Keratinocyte (primary cell): ENCODE measurements around the gene KIAA1210. TPM values are rescaled to one million over a fixed set of nuclear protein-coding genes. Genes with fewer than 3 reads are reported as not detected.

Experiments
- DNase-seq: peaks from one replicate; pipeline ENCODE4 v3.0.0-alpha.2; 2011; ENCODE audit warnings: low read depth, missing footprints, low spot score
- FAIRE-seq: peaks from 2 replicates; lab custom pipeline; 2011; peaks lifted over from hg19 to GRCh38; lab: Jason Lieb, UNC
- H2AFZ ChIP-seq: 2 replicates; pipeline ENCODE4 v1.6.0; 2012; ENCODE audit warnings: low read length, control low read depth, inconsistent platforms; ENCODE audit not compliant: control insufficient read depth
- H3K27ac ChIP-seq: 2 replicates; pipeline ENCODE4 v1.5.1; 2011; ENCODE audit warnings: low read length; ENCODE audit not compliant: control insufficient read depth, insufficient read depth
- H3K27me3 ChIP-seq: 3 replicates; pipeline ENCODE4 v1.6.0; 2011; ENCODE audit warnings: low read length; ENCODE audit not compliant: control insufficient read depth, insufficient read depth; ENCODE audit errors: extremely low read depth
- H3K36me3 ChIP-seq, 2 experiments: 2 replicates in 1 of 2; 3 replicates in 1 of 2; pipeline ENCODE4 v1.5.1; 2011; ENCODE audit warnings: low read length in 2 of 2, mild to moderate bottlenecking in 1 of 2; ENCODE audit not compliant: control insufficient read depth in 2 of 2, insufficient read depth in 2 of 2; ENCODE audit errors: extremely low read depth in 1 of 2
- H3K4me1 ChIP-seq: 3 replicates; pipeline ENCODE4 v1.5.1; 2011; ENCODE audit warnings: low read length; ENCODE audit not compliant: control insufficient read depth, insufficient read depth; ENCODE audit errors: extremely low read depth
- H3K4me2 ChIP-seq: 3 replicates; pipeline ENCODE4 v1.6.0; 2011; ENCODE audit warnings: low read depth, low read length; ENCODE audit not compliant: control insufficient read depth, insufficient read depth; ENCODE audit errors: extremely low read depth
- H3K4me3 ChIP-seq, 3 experiments: fragments of 200-600 bp in 1 of 3; sonication (generic) in 1 of 3; 2 replicates in 2 of 3; 3 replicates in 1 of 3; pipeline ENCODE4 v1.5.1; 2011 to 2016; ENCODE audit warnings: low read length in 3 of 3, mild to moderate bottlenecking in 3 of 3, control low read depth in 2 of 3, inconsistent platforms in 1 of 3, low read depth in 1 of 3, mixed read lengths in 1 of 3, mixed run types in 1 of 3, moderate library complexity in 1 of 3; ENCODE audit not compliant: control insufficient read depth in 2 of 3, insufficient read depth in 2 of 3; ENCODE audit errors: extremely low read depth in 1 of 3
- H3K79me2 ChIP-seq: 2 replicates; pipeline ENCODE4 v1.6.0; 2012; ENCODE audit warnings: low read length; ENCODE audit not compliant: control insufficient read depth, insufficient read depth
- H3K9ac ChIP-seq: 3 replicates; pipeline ENCODE4 v1.6.0; 2011; ENCODE audit warnings: low read length; ENCODE audit not compliant: control insufficient read depth, insufficient read depth; ENCODE audit errors: extremely low read depth
- H3K9me1 ChIP-seq: 3 replicates; pipeline ENCODE4 v1.6.0; 2011; ENCODE audit warnings: low read length; ENCODE audit not compliant: control insufficient read depth, insufficient read depth; ENCODE audit errors: extremely low read depth
- H3K9me3 ChIP-seq: 2 replicates; pipeline ENCODE4 v1.5.1; 2012; ENCODE audit warnings: low read depth, low read length; ENCODE audit not compliant: control insufficient read depth
- H4K20me1 ChIP-seq: 3 replicates; pipeline ENCODE4 v1.6.0; 2011; ENCODE audit warnings: low read length; ENCODE audit not compliant: control insufficient read depth, insufficient read depth; ENCODE audit errors: extremely low read depth
- CTCF ChIP-seq, 3 experiments: IDR thresholded peaks in 1 of 3; conservative IDR thresholded peaks in 1 of 3; optimal IDR thresholded peaks in 1 of 3; 2 replicates in 2 of 3; 3 replicates in 1 of 3; pipeline versions ENCODE3 to v1.5.1; 2011; ENCODE audit warnings: low read length in 3 of 3, mild to moderate bottlenecking in 3 of 3, moderate library complexity in 2 of 3, control low read depth in 1 of 3, inconsistent platforms in 1 of 3; ENCODE audit not compliant: insufficient read depth in 2 of 3; ENCODE audit errors: extremely low read depth in 1 of 3
- EZH2 ChIP-seq: IDR thresholded peaks from one replicate; pipeline ENCODE4 v1.6.1; 2012; ENCODE audit warnings: inconsistent platforms, mild to moderate bottlenecking, low read length, moderate library complexity
- dilution Hi-C: fragments of 300-500 bp; cut with MboI; formaldehyde crosslinking; loops from one replicate; pipeline ENCODE4 v1.7.0; 2020; ENCODE audit warnings: low sequenced_read_pairs; ENCODE audit not compliant: extremely low pct_ligation_motif_present
- polyA plus RNA-seq, 5 experiments: library from polyadenylated mRNA; depleted of rRNA in 3 of 5; stranded (reverse) in 3 of 5; stranded (forward) in 1 of 5; unstranded in 1 of 5; fragments of >200 nt; gene quantifications; 1 replicate in 1 of 5; 2 replicates in 3 of 5; 3 replicates in 1 of 5; pipeline versions ENCODE4 v1.2.1 to v1.2.3, GENCODE V29; 2011 to 2012; ENCODE audit warnings: missing spikeins in 2 of 5, low read depth in 1 of 5, low replicate concordance in 1 of 5

The KIAA1210 gene
- polyA plus RNA-seq, 1 donor (not counting 4 experiments of a cell fraction or from before 2014, with no cell fraction given), result not detected

GRCh38 chrX:119158226-119158625 lies 30.6 kb upstream of the KIAA1210 start:
- no peaks in the 10 kb centered on the region for H3K36me3 ChIP-seq
- H3K27me3 ChIP-seq, result no peaks in the 10 kb centered on the region
- no peak overlapping the region for H3K27ac ChIP-seq
- H3K79me2 ChIP-seq, result no peaks in the 10 kb centered on the region
- H3K9me3 ChIP-seq, result no peaks in the 10 kb centered on the region
- TF ChIP-seq CTCF (optimal IDR thresholded peaks at IDR 0.05 in 1 of 3, IDR thresholded peaks at IDR 0.05 in 1 of 3, conservative IDR thresholded peaks at IDR 0.05 in 1 of 3; ENCODE audit: extremely low read depth in 1 of 3, insufficient read depth in 2 of 3, low read length in 3 of 3), result no peak
- TF ChIP-seq EZH2, result no peak
- H3K4me3 ChIP-seq, result no peak overlapping the region
- FAIRE-seq (no peak), DNase-seq (no peak)
- no peaks in the 10 kb centered on the region for H4K20me1 ChIP-seq
- no peak overlapping the region for H3K4me2 ChIP-seq
- dilution Hi-C loops, result no loop called here
- H3K9ac ChIP-seq, result no peak overlapping the region
- no peaks in the 10 kb centered on the region for H3K4me1 ChIP-seq
- H3K9me1 ChIP-seq, result no peaks in the 10 kb centered on the region
- H2AFZ ChIP-seq, result no peak overlapping the region

- DNase-seq, result no peak
- no peak for FAIRE-seq
- Histone ChIP-seq H3K9ac (no peak overlapping the region), H3K9me1 (no peaks in the 10 kb centered on the region), H2AFZ (no peak overlapping the region), H3K4me3 (no peak overlapping the region), H3K4me2 (no peak overlapping the region), H4K20me1 (no peaks in the 10 kb centered on the region), H3K9me3 (no peaks in the 10 kb centered on the region), H3K36me3 (no peaks in the 10 kb centered on the region), H3K4me1 (no peaks in the 10 kb centered on the region), H3K27me3 (peaks cover 9% of the 10 kb centered on the region), H3K79me2 (no peaks in the 10 kb centered on the region), H3K27ac (no peak overlapping the region)
- no peak for TF ChIP-seq CTCF (optimal IDR thresholded peaks at IDR 0.05 in 1 of 3, IDR thresholded peaks at IDR 0.05 in 1 of 3, conservative IDR thresholded peaks at IDR 0.05 in 1 of 3; ENCODE audit: extremely low read depth in 1 of 3, insufficient read depth in 2 of 3, low read length in 3 of 3)
- TF ChIP-seq EZH2, result no peak
- dilution Hi-C loops, result no loop called here
These were observed 28.6 kb upstream of the KIAA1210 start for GRCh38 chrX:119156241-119156640.
